ENCODE measurements around the gene EML4. TPM values are rescaled to one million over a fixed set of nuclear protein-coding genes. Genes with fewer than 3 reads are reported as not detected.

EML4 gene
- total RNA-seq, 4 donors from 2014 or later = 11.6 to 29.8 (median 22.4) TPM

DNA sequence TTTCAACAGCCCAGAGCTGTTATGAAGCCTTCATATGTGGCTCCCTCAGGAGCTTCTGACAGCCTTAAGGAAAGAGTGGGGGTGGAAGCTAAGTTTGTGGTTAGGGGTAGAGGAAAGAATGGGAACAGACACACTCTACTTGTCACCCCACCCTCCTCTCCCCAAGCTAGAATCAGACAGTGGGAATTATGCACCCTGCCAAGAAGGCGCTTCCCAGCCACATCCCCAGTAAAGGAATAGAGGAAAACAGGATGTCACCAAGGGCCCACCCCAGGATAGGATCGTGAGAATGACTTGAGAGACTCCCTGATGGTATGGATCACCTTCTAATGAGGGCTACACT is 32.4 kb upstream of the EML4 start:
- Histone ChIP-seq H3K9me3 (no peaks in the 10 kb centered on the region), H3K27me3 (no peaks in the 10 kb centered on the region), H3K4me3 (no peak overlapping the region), H3K36me3 (no peaks in the 10 kb centered on the region), H3K4me1 (peaks cover 30 to 84% (median 56%) of the 10 kb centered on the region in 3 donors), H3K27ac (peak overlapping the region in 1 of 4 donors; percentile 19)
- no peak for DNase-seq
- WGBS, 2 donors = 83% methylated on average over 2 of the region's 2 CpGs
- intact Hi-C loops (cut with DNase I) = no loop called here
- TF ChIP-seq POLR2A (IDR thresholded peaks at IDR 0.05) (no peak), CTCF (IDR thresholded peaks at IDR 0.05) (no peak)

- no peak for TF ChIP-seq CTCF (IDR thresholded peaks at IDR 0.05)
- TF ChIP-seq POLR2A (IDR thresholded peaks at IDR 0.05) = no peak
- Histone ChIP-seq H3K4me1 (peaks cover 28 to 84% (median 56%) of the 10 kb centered on the region in 3 donors), H3K27ac (peak overlapping the region in 2 of 4 donors; percentile 10 to 19), H3K9me3 (no peaks in the 10 kb centered on the region), H3K36me3 (no peaks in the 10 kb centered on the region), H3K4me3 (no peak overlapping the region), H3K27me3 (no peaks in the 10 kb centered on the region)
- no peak for DNase-seq
- intact Hi-C loops (cut with DNase I) = no loop called here
- 72 to 93% methylated on average over 2 to 5 of the region's 5 CpGs for WGBS, 2 donors
These were observed 31.9 kb upstream of the EML4 start for GRCh38 chr2:42137125-42137841.

GRCh38 chr2:42138163-42139015 is 30.8 kb upstream of the EML4 start:
- TF ChIP-seq CTCF (IDR thresholded peaks at IDR 0.05) (no peak), POLR2A (IDR thresholded peaks at IDR 0.05) (no peak)
- no peak for DNase-seq
- H3K27me3 ChIP-seq = no peaks in the 10 kb centered on the region
- no peak overlapping the region for H3K27ac ChIP-seq
- no peaks in the 10 kb centered on the region for H3K9me3 ChIP-seq
- no peak overlapping the region for H3K4me3 ChIP-seq
- WGBS, 2 donors = 52 to 59% methylated on average over 3 to 4 of the region's 5 CpGs
- intact Hi-C loops (cut with DNase I) = no loop called here
- H3K4me1 ChIP-seq = peaks cover 19 to 83% (median 51%) of the 10 kb centered on the region in 3 donors
- H3K36me3 ChIP-seq = no peaks in the 10 kb centered on the region

DNA sequence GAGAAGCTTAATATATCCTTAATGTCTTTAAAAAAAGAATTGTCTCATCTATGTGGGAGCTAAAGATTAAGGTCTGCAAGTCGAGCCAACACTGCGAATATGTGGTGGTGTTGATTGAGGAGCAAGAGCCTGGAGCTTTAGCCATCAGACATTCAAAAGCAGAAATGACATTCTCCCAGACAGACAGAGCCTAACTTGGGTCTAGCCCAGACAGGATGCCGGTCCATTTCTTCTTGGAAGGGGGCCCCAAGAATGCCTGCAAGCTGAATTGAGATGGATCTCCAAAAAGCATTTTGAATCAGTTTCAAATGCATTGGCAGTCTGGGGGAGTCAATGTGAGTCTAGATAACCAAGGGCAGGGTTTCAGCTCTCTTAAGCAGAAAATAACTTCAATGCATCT is 30.1 kb upstream of the EML4 start:
- H3K27me3 ChIP-seq = no peaks in the 10 kb centered on the region
- H3K9me3 ChIP-seq = no peaks in the 10 kb centered on the region
- peaks cover 16 to 76% (median 44%) of the 10 kb centered on the region in 3 donors for H3K4me1 ChIP-seq
- H3K4me3 ChIP-seq = no peak overlapping the region
- no peak overlapping the region for H3K27ac ChIP-seq
- TF ChIP-seq CTCF (IDR thresholded peaks at IDR 0.05) (no peak), POLR2A (IDR thresholded peaks at IDR 0.05) (no peak)
- no peaks in the 10 kb centered on the region for H3K36me3 ChIP-seq
- 24 to 36% methylated on average over 3 of the region's 3 CpGs for WGBS, 2 donors
- intact Hi-C loops (cut with DNase I) = no loop called here
- DNase-seq = no peak

DNA sequence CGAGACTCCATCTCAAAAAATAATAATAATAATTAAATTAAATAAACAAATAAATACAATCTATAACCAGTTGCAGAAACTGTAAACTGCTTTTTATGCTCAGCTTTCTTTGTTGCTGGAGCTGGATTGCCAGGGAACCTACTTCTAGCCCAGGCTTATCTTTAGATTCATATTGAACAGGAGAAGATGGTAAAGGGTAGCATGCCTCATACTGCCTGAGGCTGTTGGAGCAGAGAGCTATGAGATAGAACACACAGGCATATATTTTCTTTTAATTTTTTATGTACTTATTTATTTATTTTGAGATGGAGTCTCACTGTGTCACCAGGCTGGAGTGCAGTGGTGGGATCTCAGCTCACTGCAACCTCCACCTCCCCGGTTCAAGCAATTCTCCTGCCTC is 28.7 kb upstream of the EML4 start:
- Histone ChIP-seq H3K4me3 (no peak overlapping the region), H3K27me3 (no peaks in the 10 kb centered on the region), H3K27ac (peak overlapping the region in 2 of 4 donors; percentile 86 to 89), H3K9me3 (no peaks in the 10 kb centered on the region), H3K4me1 (peaks cover 16 to 71% (median 44%) of the 10 kb centered on the region in 3 donors), H3K36me3 (no peaks in the 10 kb centered on the region)
- intact Hi-C loops (cut with DNase I) = no loop called here
- DNase-seq = no peak
- TF ChIP-seq CTCF (IDR thresholded peaks at IDR 0.05) = no peak
- no peak for TF ChIP-seq POLR2A (IDR thresholded peaks at IDR 0.05)
- 94 to 97% methylated on average over 2 of the region's 2 CpGs for WGBS, 2 donors
